Left ventricle myocardium superior (tissue), 1 donor: ENCODE results near the gene GATAD2B. TPM values are rescaled to one million over a fixed set of nuclear protein-coding genes. Genes with fewer than 3 reads are reported as not detected.
"Not testable (repeated sequence)": the region's sequence is repeated elsewhere in the genome, so short reads cannot be mapped to it uniquely, and the experiment has no call there.

Experiments used
- ATAC-seq: fragments of 200-7000 bp; cut with Tn5 transposase; one replicate; pipeline ENCODE4 v1.9.1; 2020; ENCODE audit warnings: mild to moderate bottlenecking, moderate library complexity
- DNase-seq: peaks from one replicate; pipeline ENCODE4 v3.0.0-alpha.2; 2020
- intact Hi-C: fragments of 100-400 bp; cut with micrococcal nuclease; formaldehyde crosslinking; loops from one replicate; pipeline ENCODE4 v1.11.0; 2022
- total RNA-seq: library from RNA; stranded (reverse); fragmentation: NEBNext Ultra II Directional; extraction: Animal tissue kit (Norgen Biotek cat#: 25700); gene quantifications from one replicate; pipeline ENCODE4 v1.2.1, GENCODE V29; 2021
- donor health status: DM: no; HTN: yes; CAD: no; lungs with severe emphysema.

Gene GATAD2B
- total RNA-seq, 1 donor from 2014 or later, result 34.6 TPM

GRCh38 chr1:153907134-153907533 lies 15.6 kb downstream of the GATAD2B start:
- no peak for DNase-seq
- intact Hi-C loops, result no loop called here
- no peak for ATAC-seq

GRCh38 chr1:153906396-153906795 lies 16.4 kb downstream of the GATAD2B start:
- intact Hi-C loops, result no loop called here
- DNase-seq (no peak), ATAC-seq (no peak)

- DNase-seq, ATAC-seq, intact Hi-C loops: not testable (repeated sequence)
These were observed 16.9 kb downstream of the GATAD2B start for GRCh38 chr1:153905908-153906307.

GRCh38 chr1:153903841-153904455 lies 18.8 kb downstream of the GATAD2B start:
- DNase-seq (no peak), ATAC-seq (no peak)
- intact Hi-C loops, result no loop called here

- ATAC-seq (no peak), DNase-seq (no peak)
- intact Hi-C loops, result no loop called here
These were observed 23.3 kb downstream of the GATAD2B start for GRCh38 chr1:153899509-153899908.

- intact Hi-C loops, DNase-seq, ATAC-seq: not testable (repeated sequence)
These were observed 26.9 kb downstream of the GATAD2B start for GRCh38 chr1:153895866-153896265.

GRCh38 chr1:153891042-153891441 lies 31.7 kb downstream of the GATAD2B start:
- ATAC-seq, intact Hi-C loops, DNase-seq: not testable (repeated sequence)

- intact Hi-C loops, result no loop called here
- ATAC-seq, result peak; percentile 31
- no peak for DNase-seq
These were observed 34.2 kb downstream of the GATAD2B start for GRCh38 chr1:153888533-153888932.

- intact Hi-C loops, result no loop called here
- DNase-seq, result no peak
- no peak for ATAC-seq
These were observed 36.6 kb downstream of the GATAD2B start for GRCh38 chr1:153886127-153886526.

- intact Hi-C loops, result no loop called here
- no peak for ATAC-seq
These were observed 39.5 kb downstream of the GATAD2B start for GRCh38 chr1:153883223-153883622.

GRCh38 chr1:153882296-153882912 lies 40.4 kb downstream of the GATAD2B start:
- DNase-seq, result no peak
- no peak for ATAC-seq
- intact Hi-C loops, result no loop called here

More at GRCh38 chr1:153883223-153883622, 39.5 kb downstream of the GATAD2B start:
- no peak for DNase-seq

- intact Hi-C loops, result no loop called here
- peak; percentile 16 for ATAC-seq
- no peak for DNase-seq
These were observed 41.0 kb downstream of the GATAD2B start for GRCh38 chr1:153881751-153882150.

GRCh38 chr1:153880962-153881361 lies 41.8 kb downstream of the GATAD2B start:
- intact Hi-C loops, result no loop called here
- peak; percentile 89 for DNase-seq
- ATAC-seq, result peak; percentile 94

- intact Hi-C loops, result no loop called here
These were observed 42.7 kb downstream of the GATAD2B start for GRCh38 chr1:153880024-153880423.

GRCh38 chr1:153877112-153877511 lies 45.7 kb downstream of the GATAD2B start:
- intact Hi-C loops, result no loop called here
- ATAC-seq, result no peak
- DNase-seq, result no peak

More at GRCh38 chr1:153880024-153880423, 42.7 kb downstream of the GATAD2B start:
- ATAC-seq (no peak), DNase-seq (no peak)

GRCh38 chr1:153872934-153873333 lies 49.8 kb downstream of the GATAD2B start:
- ATAC-seq (no peak), DNase-seq (no peak)
- intact Hi-C loops, result no loop called here

- DNase-seq (no peak), ATAC-seq (no peak)
- intact Hi-C loops, result no loop called here
These were observed 50.4 kb downstream of the GATAD2B start for GRCh38 chr1:153872331-153872730.

GRCh38 chr1:153869486-153869885 lies 53.3 kb downstream of the GATAD2B start:
- no peak for DNase-seq
- intact Hi-C loops, result no loop called here
- no peak for ATAC-seq

GRCh38 chr1:153866045-153866850 lies 56.5 kb downstream of the GATAD2B start:
- intact Hi-C loops, result no loop called here
- DNase-seq (no peak), ATAC-seq (no peak)

- ATAC-seq (no peak), DNase-seq (no peak)
- intact Hi-C loops, result no loop called here
These were observed 62.5 kb downstream of the GATAD2B start for GRCh38 chr1:153860285-153860684.
